H1 (cell line): ENCODE measurements around the gene KIFC1. TPM values are rescaled to one million over a fixed set of nuclear protein-coding genes. Genes with fewer than 3 reads are reported as not detected.
A peak's percentile ranks its signal among the peaks of the same experiment; 100 is the strongest.

ENCODE experiments used
- CTCF ChIA-PET: fragments of 300-600 bp; sonication (Branson Sonifier 250); formaldehyde crosslinking; loops from one replicate; lab custom pipeline; 2021; ENCODE audit not compliant: partially characterized antibody; lab: Charles Lee
- POLR2A ChIA-PET: fragments of 300-600 bp; sonication (Branson Sonifier 250); formaldehyde crosslinking; loops from one replicate; lab custom pipeline; 2021; ENCODE audit warnings: inconsistent platforms; ENCODE audit not compliant: partially characterized antibody; lab: Charles Lee
- DNase-seq, 2 experiments: peaks; one replicate each; pipeline versions ENCODE4 v3.0.0 to v3.0.0-alpha.2; 2010 to 2022; ENCODE audit warnings: low spot score in 2 of 2, low read depth in 1 of 2, mixed read lengths in 1 of 2
- FAIRE-seq: peaks from 2 replicates; lab custom pipeline; 2011; peaks lifted over from hg19 to GRCh38; lab: Jason Lieb, UNC
- H2AFZ ChIP-seq: 2 replicates; pipeline ENCODE4 v1.8.1; 2012; ENCODE audit warnings: low read length, inconsistent platforms
- H2AK5ac ChIP-seq: 2 replicates; pipeline ENCODE4 v1.6.1; 2013; ENCODE audit warnings: low read depth, low read length
- H2BK120ac ChIP-seq: replicated peaks from 2 replicates; pipeline ENCODE3; 2013; ENCODE audit warnings: low read depth, low read length, inconsistent platforms
- H2BK12ac ChIP-seq: 2 replicates; pipeline ENCODE4 v1.6.1; 2013; ENCODE audit warnings: low read depth, low read length
- H2BK15ac ChIP-seq: 2 replicates; pipeline ENCODE4 v1.6.1; 2013; ENCODE audit warnings: low read length
- H2BK20ac ChIP-seq: 2 replicates; pipeline ENCODE4 v1.6.1; 2013; ENCODE audit warnings: low read length
- H2BK5ac ChIP-seq: 2 replicates; pipeline ENCODE4 v1.6.1; 2013; ENCODE audit warnings: low read depth, low read length
- H3K14ac ChIP-seq: 2 replicates; pipeline ENCODE4 v1.6.1; 2013; ENCODE audit warnings: inconsistent platforms; ENCODE audit not compliant: insufficient read length
- H3K18ac ChIP-seq: 2 replicates; pipeline ENCODE4 v1.6.1; 2013; ENCODE audit warnings: low read length; ENCODE audit errors: extremely low read depth
- H3K23ac ChIP-seq: 2 replicates; pipeline ENCODE4 v1.6.1; 2013; ENCODE audit warnings: inconsistent platforms; ENCODE audit not compliant: insufficient read length
- H3K23me2 ChIP-seq: 2 replicates; pipeline ENCODE4 v1.6.1; 2013; ENCODE audit warnings: low read depth, low read length
- H3K27ac ChIP-seq: 2 replicates; pipeline ENCODE4 v1.6.1; 2011; ENCODE audit warnings: low read depth, low read length, inconsistent platforms
- H3K27me3 ChIP-seq, 4 experiments: replicated peaks in 1 of 4; 1 replicate in 1 of 4; 2 replicates in 3 of 4; pipeline versions ENCODE4 v1.6.1 to v1.8.1; 2011 to 2013; ENCODE audit warnings: low read length in 3 of 4, mild to moderate bottlenecking in 3 of 4, inconsistent platforms in 2 of 4, mixed read lengths in 2 of 4, moderate library complexity in 1 of 4; ENCODE audit not compliant: control insufficient read depth in 3 of 4, insufficient read depth in 3 of 4; ENCODE audit errors: extremely low read depth in 1 of 4
- H3K36me3 ChIP-seq, 4 experiments: 2 replicates each; pipeline versions ENCODE4 v1.6.1 to v1.8.1; 2011 to 2013; ENCODE audit warnings: mild to moderate bottlenecking in 4 of 4, low read length in 3 of 4, moderate library complexity in 2 of 4, control low read depth in 1 of 4, inconsistent platforms in 1 of 4; ENCODE audit not compliant: insufficient read depth in 4 of 4, control insufficient read depth in 2 of 4
- H3K4ac ChIP-seq: replicated peaks from 2 replicates; pipeline ENCODE3; 2013; ENCODE audit warnings: low read length, low read depth, mixed read lengths, inconsistent platforms; ENCODE audit not compliant: insufficient read length
- H3K4me1 ChIP-seq, 4 experiments: replicated peaks in 1 of 4; 1 replicate in 1 of 4; 2 replicates in 3 of 4; pipeline versions ENCODE4 v1.6.1 to v1.8.1; 2011 to 2013; ENCODE audit warnings: low read length in 3 of 4, inconsistent platforms in 2 of 4, mixed read lengths in 1 of 4; ENCODE audit not compliant: insufficient read depth in 4 of 4, control insufficient read depth in 3 of 4
- H3K4me2 ChIP-seq, 2 experiments: 2 replicates each; pipeline versions ENCODE4 v1.6.1 to v1.8.1; 2011 to 2013; ENCODE audit warnings: low read depth in 2 of 2, low read length in 2 of 2, control low read depth in 1 of 2, inconsistent platforms in 1 of 2, mild to moderate bottlenecking in 1 of 2; ENCODE audit not compliant: insufficient read depth in 1 of 2
- H3K4me3 ChIP-seq, 4 experiments: fragments of 200-600, 300-600 bp in 1 of 4; sonication (generic), shearing (Covaris generic), sonication (Bioruptor Twin) in 1 of 4; 2 replicates each; pipeline versions ENCODE4 v1.5.1 to v1.8.1; 2011 to 2016; ENCODE audit warnings: low read length in 4 of 4, low read depth in 3 of 4, control low read depth in 2 of 4, inconsistent platforms in 2 of 4, mild to moderate bottlenecking in 2 of 4, mixed read lengths in 1 of 4, moderate library complexity in 1 of 4; ENCODE audit not compliant: insufficient read depth in 2 of 4; ENCODE audit errors: extremely low read depth in 1 of 4
- H3K56ac ChIP-seq: replicated peaks from 2 replicates; pipeline ENCODE3; 2013; ENCODE audit warnings: low read depth, mild to moderate bottlenecking, mixed read lengths, low read length, inconsistent platforms; ENCODE audit not compliant: insufficient read length
- H3K79me1 ChIP-seq: 2 replicates; pipeline ENCODE4 v1.6.1; 2013; ENCODE audit warnings: low read depth, low read length, control low read depth
- H3K79me2 ChIP-seq, 2 experiments: 2 replicates each; pipeline versions ENCODE4 v1.6.1 to v1.8.1; 2012 to 2013; ENCODE audit warnings: low read length in 2 of 2, mild to moderate bottlenecking in 2 of 2, inconsistent platforms in 1 of 2; ENCODE audit not compliant: insufficient read depth in 2 of 2, control insufficient read depth in 1 of 2
- H3K9ac ChIP-seq, 4 experiments: replicated peaks in 1 of 4; 1 replicate in 1 of 4; 2 replicates in 3 of 4; pipeline versions ENCODE4 v1.6.1 to v1.8.1; 2011 to 2013; ENCODE audit warnings: low read depth in 3 of 4, low read length in 3 of 4, control low read depth in 2 of 4, mild to moderate bottlenecking in 2 of 4, moderate library complexity in 2 of 4, inconsistent platforms in 1 of 4; ENCODE audit errors: extremely low read depth in 1 of 4
- H3K9me3 ChIP-seq, 2 experiments: 2 replicates each; pipeline versions ENCODE4 v1.6.1 to v1.8.1; 2012 to 2013; ENCODE audit warnings: mild to moderate bottlenecking in 2 of 2, moderate library complexity in 2 of 2, control low read depth in 1 of 2, inconsistent platforms in 1 of 2, low read depth in 1 of 2, low read length in 1 of 2, mixed read lengths in 1 of 2; ENCODE audit not compliant: insufficient read depth in 2 of 2
- H4K20me1 ChIP-seq, 2 experiments: replicated peaks in 1 of 2; 2 replicates each; pipeline versions ENCODE3 to v1.8.1; 2011 to 2013; ENCODE audit warnings: inconsistent platforms in 2 of 2, low read length in 2 of 2, mild to moderate bottlenecking in 1 of 2; ENCODE audit not compliant: insufficient read depth in 2 of 2, control insufficient read depth in 1 of 2
- H4K5ac ChIP-seq: 2 replicates; pipeline ENCODE4 v1.6.1; 2013; ENCODE audit warnings: low read length, low read depth, mixed read lengths, inconsistent platforms; ENCODE audit not compliant: insufficient read length
- H4K8ac ChIP-seq: 2 replicates; pipeline ENCODE4 v1.8.0; 2013; ENCODE audit warnings: mild to moderate bottlenecking, moderate library complexity, low read length, inconsistent platforms; ENCODE audit not compliant: insufficient read depth; ENCODE audit errors: extremely low read depth
- H4K91ac ChIP-seq: replicated peaks from 2 replicates; pipeline ENCODE3; 2013; ENCODE audit warnings: low read length, mixed read lengths, inconsistent platforms; ENCODE audit not compliant: insufficient read length
- CBX8 ChIP-seq: fragments of 300-800, 300-1000 bp; sonication (generic); IDR thresholded peaks from 2 replicates; pipeline ENCODE4 v1.7.1; 2016; ENCODE audit warnings: low read depth, low read length, borderline replicate concordance
- CHD2 ChIP-seq: IDR thresholded peaks from 2 replicates; pipeline ENCODE4 v1.6.1; 2012; ENCODE audit warnings: low read length, improper control_type of control experiment
- CTBP2 ChIP-seq: IDR thresholded peaks from 2 replicates; pipeline ENCODE4 v1.7.0; 2011; ENCODE audit warnings: borderline replicate concordance, mild to moderate bottlenecking, moderate library complexity, mixed read lengths, low read length; ENCODE audit not compliant: insufficient read depth, insufficient read length
- GTF2F1 ChIP-seq: IDR thresholded peaks from 2 replicates; pipeline ENCODE4 v1.6.1; 2012; ENCODE audit warnings: low read depth, low read length, improper control_type of control experiment, borderline replicate concordance
- JUN ChIP-seq: IDR thresholded peaks from 2 replicates; pipeline ENCODE4 v1.6.1; 2011; ENCODE audit warnings: low read depth, mild to moderate bottlenecking, improper control_type of control experiment, low read length
- NANOG ChIP-seq: IDR thresholded peaks from 2 replicates; pipeline ENCODE4 v1.6.1; 2011; ENCODE audit warnings: low read length, low read depth, mild to moderate bottlenecking, inconsistent platforms; ENCODE audit not compliant: insufficient read depth, poor library complexity, severe bottlenecking
- NRF1 ChIP-seq: IDR thresholded peaks from 2 replicates; pipeline ENCODE4 v1.6.1; 2011; ENCODE audit warnings: mild to moderate bottlenecking, low read depth, low read length, improper control_type of control experiment
- RAD21 ChIP-seq, 2 experiments: IDR thresholded peaks in 1 of 2; conservative IDR thresholded peaks in 1 of 2; 2 replicates each; pipeline ENCODE4 v1.6.1; 2011; ENCODE audit warnings: low read depth in 2 of 2, low read length in 2 of 2, improper control_type of control experiment in 1 of 2, inconsistent platforms in 1 of 2, mild to moderate bottlenecking in 1 of 2, moderate library complexity in 1 of 2
- RNF2 ChIP-seq: fragments of 200-900, 300-1000 bp; sonication (generic); IDR thresholded peaks from 2 replicates; pipeline ENCODE4 v1.7.1; 2016; ENCODE audit warnings: borderline replicate concordance, low read depth, mild to moderate bottlenecking, antibody characterized with exemption, low read length; ENCODE audit not compliant: poor library complexity, severe bottlenecking; ENCODE audit errors: missing control alignments
- SP1 ChIP-seq: IDR thresholded peaks from 2 replicates; pipeline ENCODE4 v1.6.1; 2011; ENCODE audit warnings: low read depth, low read length
- SP4 ChIP-seq: IDR thresholded peaks from 2 replicates; pipeline ENCODE4 v1.6.1; 2012; ENCODE audit warnings: low read length, inconsistent platforms
- WGBS, 2 experiments: shearing (Covaris generic) in 1 of 2; methylation state at CpG; one replicate each; pipeline versions ENCODE4 v1.1.6 to v1.1.7; 2013 to 2015; ENCODE audit warnings: low lambda C conversion rate in 2 of 2, mixed read lengths in 2 of 2, inconsistent platforms in 1 of 2, low coverage in 1 of 2, missing lambda C conversion rate in 1 of 2; ENCODE audit not compliant: insufficient replicate concordance in 2 of 2, insufficient coverage in 1 of 2, insufficient read length in 1 of 2; ENCODE audit errors: extremely low coverage in 1 of 2, missing lambda C conversion rate in 1 of 2; 5-methylcytosine and 5-hydroxymethylcytosine counted together
- polyA plus RNA-seq, 7 experiments: library from polyadenylated mRNA; depleted of rRNA in 3 of 7; stranded (reverse) in 5 of 7; unstranded in 2 of 7; fragments of >200 nt in 5 of 7; fragments of 200-250 nt in 2 of 7; gene quantifications; 1 replicate in 5 of 7; 2 replicates in 1 of 7; 4 replicates in 1 of 7; pipeline versions ENCODE4 v1.2.1 to v1.2.3, GENCODE V29; 2011 to 2013; ENCODE audit warnings: missing spikeins in 2 of 7, mixed read lengths in 2 of 7
- total RNA-seq: library from RNA; stranded (reverse); fragmentation: NEBNext Ultra II Directional; extraction: Animal tissue kit (Norgen Biotek cat#: 25700); gene quantifications from 2 replicates; pipeline ENCODE4 v1.2.1, GENCODE V29; 2021
- TF ChIP-seq, protein P1 (sequence below): IDR thresholded peaks from 2 replicates; pipeline ENCODE4 v1.6.1; 2011; ENCODE audit warnings: low read depth, mild to moderate bottlenecking, low read length; ENCODE audit not compliant: insufficient read depth

KIFC1 gene
- total and polyA plus RNA-seq, 2 of the 8 experiments (the other 6 are each of a cell fraction or from before 2014, with no cell fraction given), result 46.6 to 64.3 TPM

DNA sequence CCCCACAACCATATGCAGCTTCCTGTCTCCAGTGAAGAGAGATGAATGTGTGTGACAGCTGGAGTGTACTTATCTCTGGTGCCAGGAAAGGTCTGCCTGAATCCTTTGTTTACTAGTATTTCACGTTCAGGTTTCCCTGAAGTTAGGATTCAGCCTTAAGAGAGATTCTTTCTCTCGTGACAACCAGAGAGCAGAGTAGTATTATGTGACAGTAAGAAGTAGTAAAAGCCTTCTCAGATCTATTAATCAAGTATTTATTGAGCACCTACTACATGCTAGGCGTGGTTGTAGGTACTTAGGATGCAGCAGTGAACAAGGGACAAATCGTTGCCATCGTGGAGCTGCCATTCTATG lies 949 bp downstream of the KIFC1 start:
- H2BK12ac ChIP-seq, result no peak overlapping the region
- no peak overlapping the region; the same call in 1 of the 2 replicates for H2BK5ac ChIP-seq
- H3K18ac ChIP-seq, result no peak overlapping the region
- H2AK5ac ChIP-seq, result no peak overlapping the region
- H4K20me1 ChIP-seq, result peaks cover 2 to 9% of the 10 kb centered on the region in 2 experiments
- CTCF ChIA-PET, result no interaction called here
- no peak overlapping the region for H3K4ac ChIP-seq
- peak overlapping the region; percentile 81 to 82 (median 82) for H3K4me3 ChIP-seq
- 69% methylated on average over 5 of the region's 5 CpGs; no CpG with 5 or more reads in 1 of the 2 experiments for WGBS, 2 experiments
- H3K9ac ChIP-seq, result peak overlapping the region; percentile 38 to 78 (median 62); a peak in 4 of 7 replicates
- POLR2A ChIA-PET, result interaction anchor here (1.0 to 2.6 kb wide), 9 partner anchors 8 to 81 kb away, joined by 3 to 10 read pairs (median 4); partner anchors contain the start of genes CUTA and ZBTB9
- H3K4me1 ChIP-seq, result peaks cover 0 to 6% (median 3%) of the 10 kb centered on the region in 4 experiments; a peak in 4 of 7 replicates
- peaks cover 0 to 1% (median under 1%) of the 10 kb centered on the region in 4 experiments; a peak in 5 of 8 replicates for H3K36me3 ChIP-seq
- no peak overlapping the region for H3K23ac ChIP-seq
- no peak overlapping the region for H4K5ac ChIP-seq
- no peak overlapping the region for H2AFZ ChIP-seq
- no peak overlapping the region for H3K14ac ChIP-seq
- H3K79me1 ChIP-seq, result peaks cover 3% of the 10 kb centered on the region
- no peak overlapping the region for H4K8ac ChIP-seq
- peaks cover 37 to 51% of the 10 kb centered on the region in 2 experiments for H3K79me2 ChIP-seq
- no peaks in the 10 kb centered on the region for H3K27me3 ChIP-seq
- no peak for FAIRE-seq
- no peak for DNase-seq
- H4K91ac ChIP-seq, result no peak overlapping the region
- no peak overlapping the region for H3K27ac ChIP-seq
- H3K23me2 ChIP-seq, result peaks cover 6% of the 10 kb centered on the region; the same call in 1 of the 2 replicates
- peak overlapping the region; percentile 83 to 95 for H3K4me2 ChIP-seq
- no peak overlapping the region for H3K56ac ChIP-seq
- no peak overlapping the region for H2BK20ac ChIP-seq
- H3K9me3 ChIP-seq, result no peaks in the 10 kb centered on the region
- H2BK15ac ChIP-seq, result no peak overlapping the region
- no peak overlapping the region for H2BK120ac ChIP-seq
- TF ChIP-seq NRF1, result no peak
- TF ChIP-seq SP4, result no peak
- no peak for TF ChIP-seq RNF2
- TF ChIP-seq GTF2F1, result no peak
- TF ChIP-seq, protein P1, sequence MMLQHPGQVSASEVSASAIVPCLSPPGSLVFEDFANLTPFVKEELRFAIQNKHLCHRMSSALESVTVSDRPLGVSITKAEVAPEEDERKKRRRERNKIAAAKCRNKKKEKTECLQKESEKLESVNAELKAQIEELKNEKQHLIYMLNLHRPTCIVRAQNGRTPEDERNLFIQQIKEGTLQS, result no peak
- no peak for TF ChIP-seq CHD2
- no peak for TF ChIP-seq CTBP2
- no peak for TF ChIP-seq JUN
- no peak for TF ChIP-seq RAD21 (IDR thresholded peaks at IDR 0.05 in 1 of 2, conservative IDR thresholded peaks at IDR 0.05 in 1 of 2; ENCODE audit: low read depth in 2 of 2, low read length in 2 of 2)
- TF ChIP-seq SP1, result no peak
- no peak for TF ChIP-seq NANOG
- TF ChIP-seq CBX8, result no peak
